HFFc6 (cell line): Measurements from ENCODE around the gene LTK. TPM values are rescaled to one million over a fixed set of nuclear protein-coding genes. Genes with fewer than 3 reads are reported as not detected.
A peak's percentile ranks its signal among the peaks of the same experiment; 100 is the strongest.

Experiments
- DNase-seq: peaks from one replicate; pipeline ENCODE4 v3.0.0-alpha.2; 2018
- H3K27ac Mint-ChIP-seq: 2 replicates; pipeline ENCODE4 v1.8.0; 2020; ENCODE audit warnings: mild to moderate bottlenecking, mixed read lengths
- H3K27me3 Mint-ChIP-seq: 2 replicates; pipeline ENCODE4 v1.8.0; 2021; ENCODE audit warnings: mild to moderate bottlenecking, moderate library complexity, mixed read lengths; ENCODE audit not compliant: insufficient read depth
- H3K36me3 Mint-ChIP-seq: 2 replicates; pipeline ENCODE4 v1.8.0; 2021; ENCODE audit warnings: low read depth, mixed read lengths
- H3K4me1 Mint-ChIP-seq: 2 replicates; pipeline ENCODE4 v1.8.0; 2020; ENCODE audit warnings: low read depth, mixed read lengths
- H3K4me3 Mint-ChIP-seq: 2 replicates; pipeline ENCODE4 v1.8.0; 2020; ENCODE audit warnings: mild to moderate bottlenecking, moderate library complexity, mixed read lengths
- H3K9me3 Mint-ChIP-seq: 2 replicates; pipeline ENCODE4 v1.8.0; 2020; ENCODE audit warnings: mild to moderate bottlenecking, mixed read lengths
- total RNA-seq, 6 experiments: library from RNA; stranded (reverse); fragmentation: NEBNext Ultra II Directional; extraction: Animal tissue kit (Norgen Biotek cat#: 25700); gene quantifications; 2 replicates in 1 of 6; 3 replicates in 5 of 6; pipeline ENCODE4 v1.2.3, GENCODE V29; 2021
- TF ChIP-seq, protein P1 (sequence below): fragments of 200-600 bp; sonication (generic); IDR thresholded peaks from 2 replicates; pipeline ENCODE4 v1.5.0; 2021; ENCODE audit warnings: antibody characterized with exemption, mild to moderate bottlenecking

The LTK gene
- total RNA-seq, 6 experiments from 2014 or later, result 0.19 to 1.8 (median 1.2) TPM

DNA sequence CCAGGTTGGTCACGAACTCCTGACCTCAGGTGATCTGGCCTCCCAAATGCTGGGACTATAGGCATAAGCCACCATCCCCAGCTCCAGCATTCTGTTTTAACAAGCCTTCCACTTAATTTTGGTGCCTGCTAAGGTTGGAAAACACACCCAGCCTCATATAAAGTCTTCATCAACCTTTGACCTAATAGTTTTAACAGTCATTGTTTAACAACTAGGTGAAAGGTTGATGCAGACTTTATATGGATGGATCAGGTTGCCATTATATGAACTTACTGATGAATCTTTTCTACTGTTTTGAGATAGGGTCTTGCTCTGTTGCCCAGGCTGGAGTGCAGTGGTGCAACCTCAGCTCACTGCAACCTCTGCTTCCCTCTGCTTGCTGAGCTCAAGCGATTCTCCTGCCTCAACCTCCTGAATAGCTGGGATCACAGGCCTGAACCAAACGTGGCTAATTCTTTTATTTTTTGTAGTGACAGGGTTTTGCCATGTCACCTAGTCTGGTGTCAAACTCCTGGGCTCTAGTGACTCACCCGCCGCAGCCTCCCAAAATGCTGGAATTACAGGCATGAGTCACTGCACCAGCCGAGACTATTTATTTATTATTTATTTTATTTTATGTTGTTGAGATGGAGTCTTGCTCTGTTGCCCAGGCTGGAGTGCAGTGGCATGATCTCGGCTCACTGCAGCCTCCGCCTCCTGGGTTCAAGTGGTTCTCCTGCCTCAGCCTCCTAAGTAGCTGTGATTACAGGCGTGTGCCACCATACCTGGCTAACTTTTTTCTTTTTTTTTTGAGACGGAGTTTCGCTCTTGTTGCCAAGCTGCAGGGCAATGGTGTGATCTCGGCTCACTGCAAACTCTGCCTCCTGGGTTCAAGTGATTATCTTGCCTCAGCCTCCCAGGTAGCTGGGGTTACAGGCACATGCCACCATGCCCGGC lies 33.5 kb upstream of the LTK start:
- TF ChIP-seq, protein P1, sequence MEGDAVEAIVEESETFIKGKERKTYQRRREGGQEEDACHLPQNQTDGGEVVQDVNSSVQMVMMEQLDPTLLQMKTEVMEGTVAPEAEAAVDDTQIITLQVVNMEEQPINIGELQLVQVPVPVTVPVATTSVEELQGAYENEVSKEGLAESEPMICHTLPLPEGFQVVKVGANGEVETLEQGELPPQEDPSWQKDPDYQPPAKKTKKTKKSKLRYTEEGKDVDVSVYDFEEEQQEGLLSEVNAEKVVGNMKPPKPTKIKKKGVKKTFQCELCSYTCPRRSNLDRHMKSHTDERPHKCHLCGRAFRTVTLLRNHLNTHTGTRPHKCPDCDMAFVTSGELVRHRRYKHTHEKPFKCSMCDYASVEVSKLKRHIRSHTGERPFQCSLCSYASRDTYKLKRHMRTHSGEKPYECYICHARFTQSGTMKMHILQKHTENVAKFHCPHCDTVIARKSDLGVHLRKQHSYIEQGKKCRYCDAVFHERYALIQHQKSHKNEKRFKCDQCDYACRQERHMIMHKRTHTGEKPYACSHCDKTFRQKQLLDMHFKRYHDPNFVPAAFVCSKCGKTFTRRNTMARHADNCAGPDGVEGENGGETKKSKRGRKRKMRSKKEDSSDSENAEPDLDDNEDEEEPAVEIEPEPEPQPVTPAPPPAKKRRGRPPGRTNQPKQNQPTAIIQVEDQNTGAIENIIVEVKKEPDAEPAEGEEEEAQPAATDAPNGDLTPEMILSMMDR, result no peak
- H3K27ac Mint-ChIP-seq, result peak overlapping the region; percentile 76
- peaks cover 23% of the 10 kb centered on the region for H3K4me1 Mint-ChIP-seq
- no peaks in the 10 kb centered on the region for H3K9me3 Mint-ChIP-seq
- H3K4me3 Mint-ChIP-seq, result no peak overlapping the region
- H3K27me3 Mint-ChIP-seq, result peaks cover 5% of the 10 kb centered on the region; the same call in 1 of the 2 replicates
- peaks cover 4% of the 10 kb centered on the region; the same call in 1 of the 2 replicates for H3K36me3 Mint-ChIP-seq
- peak; percentile 78 for DNase-seq

DNA sequence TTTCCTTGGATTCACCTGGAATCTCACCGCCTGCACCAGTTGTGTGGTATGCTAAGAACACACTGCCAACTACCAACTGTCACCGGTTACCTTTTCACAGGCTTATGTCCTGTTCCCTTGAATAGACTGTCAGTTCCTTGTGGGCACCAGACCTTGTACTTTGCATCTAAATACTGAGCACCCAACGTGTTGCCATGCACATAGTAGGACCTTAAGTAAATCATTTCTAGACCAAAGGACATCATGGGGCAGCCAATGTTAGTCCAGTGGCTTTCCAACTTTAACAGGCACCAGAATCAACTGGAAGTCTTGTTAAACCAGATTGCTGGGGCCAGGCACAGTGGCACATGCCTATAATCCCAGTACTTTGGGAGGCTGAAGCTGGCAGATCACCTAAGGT lies 31.6 kb upstream of the LTK start:
- Mint-ChIP-seq H3K27ac (peak overlapping the region; percentile 47; the same call in 1 of the 2 replicates), H3K27me3 (peaks cover 5% of the 10 kb centered on the region; the same call in 1 of the 2 replicates), H3K36me3 (peaks cover 4% of the 10 kb centered on the region; the same call in 1 of the 2 replicates), H3K4me1 (peaks cover 26% of the 10 kb centered on the region), H3K9me3 (no peaks in the 10 kb centered on the region), H3K4me3 (peak overlapping the region; percentile 99)
- TF ChIP-seq, protein P1, result no peak
- no peak for DNase-seq

DNA sequence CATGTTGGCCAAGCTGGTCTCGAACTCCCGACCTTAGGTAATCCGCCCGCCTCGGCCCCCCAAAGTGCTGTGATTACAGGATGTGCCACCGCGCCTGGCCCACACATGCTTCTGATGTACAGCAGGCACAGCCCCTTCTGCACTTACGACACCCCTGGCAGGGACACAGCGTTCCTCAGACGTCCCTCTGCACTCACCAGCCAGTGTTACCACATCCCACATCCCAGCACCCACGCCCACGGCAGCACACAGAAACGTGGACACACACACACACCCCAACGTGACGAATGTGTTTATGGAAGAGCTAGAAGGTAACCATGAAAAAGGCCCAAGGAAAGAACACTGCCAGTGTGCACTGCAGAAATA lies 31.0 kb upstream of the LTK start:
- Mint-ChIP-seq H3K27me3 (peaks cover 5% of the 10 kb centered on the region; the same call in 1 of the 2 replicates), H3K4me3 (peak overlapping the region; percentile 99), H3K9me3 (no peaks in the 10 kb centered on the region), H3K4me1 (peaks cover 26% of the 10 kb centered on the region), H3K27ac (peak overlapping the region; percentile 93), H3K36me3 (peaks cover 4% of the 10 kb centered on the region; the same call in 1 of the 2 replicates)
- TF ChIP-seq, protein P1, result no peak
- peak; percentile 28 for DNase-seq

DNA sequence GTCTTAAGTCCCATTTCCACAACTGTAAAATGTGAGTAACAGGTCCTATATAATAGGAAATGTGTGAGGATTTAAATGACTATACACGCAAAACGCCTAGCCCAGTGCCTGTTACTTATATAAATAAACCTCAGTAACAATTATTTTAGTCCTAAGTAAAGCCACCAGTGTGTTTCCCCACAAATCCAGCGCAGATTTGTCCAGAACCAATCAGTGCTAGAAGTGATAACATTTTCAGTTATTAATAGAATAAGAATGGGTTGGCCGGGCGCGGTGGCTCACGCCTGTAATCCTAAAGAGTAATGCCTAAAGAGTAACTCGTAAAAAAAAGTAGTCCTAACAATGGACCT lies 29.9 kb upstream of the LTK start:
- H3K9me3 Mint-ChIP-seq, result no peaks in the 10 kb centered on the region
- peaks cover 4% of the 10 kb centered on the region; the same call in 1 of the 2 replicates for H3K36me3 Mint-ChIP-seq
- DNase-seq, result no peak
- TF ChIP-seq, protein P1, result no peak
- peak overlapping the region; percentile 93 for H3K27ac Mint-ChIP-seq
- H3K4me3 Mint-ChIP-seq, result peak overlapping the region; percentile 99
- H3K4me1 Mint-ChIP-seq, result peaks cover 32% of the 10 kb centered on the region
- peaks cover 5% of the 10 kb centered on the region; the same call in 1 of the 2 replicates for H3K27me3 Mint-ChIP-seq

DNA sequence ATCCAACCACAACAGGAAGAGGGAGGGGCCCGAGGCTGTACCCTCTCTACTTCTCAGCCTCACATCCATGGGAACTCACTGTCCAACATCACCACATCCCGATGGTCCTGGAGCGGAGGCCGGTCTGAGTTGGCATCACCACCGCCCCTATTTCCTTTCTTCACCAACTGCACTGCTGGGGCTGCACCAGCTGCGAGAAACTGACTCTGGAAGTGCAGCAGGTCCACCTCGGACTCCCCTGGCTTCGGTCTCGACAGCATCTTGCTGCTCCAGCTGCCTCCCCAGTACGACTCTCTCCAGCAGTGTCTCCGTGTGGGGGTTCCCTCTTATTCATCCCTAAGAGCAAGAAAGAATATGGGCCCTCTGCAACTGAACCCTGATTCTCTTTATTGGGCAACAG lies 23.2 kb upstream of the LTK start:
- H3K36me3 Mint-ChIP-seq, result peaks cover 17% of the 10 kb centered on the region
- H3K27ac Mint-ChIP-seq, result no peak overlapping the region
- no peak for DNase-seq
- no peak overlapping the region for H3K4me3 Mint-ChIP-seq
- peaks cover 11% of the 10 kb centered on the region for H3K4me1 Mint-ChIP-seq
- no peaks in the 10 kb centered on the region for H3K27me3 Mint-ChIP-seq
- H3K9me3 Mint-ChIP-seq, result no peaks in the 10 kb centered on the region
- TF ChIP-seq, protein P1, result no peak
